Measurements from ENCODE around the gene ANXA9. TPM values are rescaled to one million over a fixed set of nuclear protein-coding genes. Genes with fewer than 3 reads are reported as not detected.

The ANXA9 gene
- total RNA-seq, 6 experiments from 2014 or later: 9.9 to 18.5 (median 15.1) TPM

- TF ChIP-seq POLR2A (IDR thresholded peaks at IDR 0.05) (peak; percentile 62), CTCF (IDR thresholded peaks at IDR 0.05) (peak; percentile 23 to 45 (median 26))
- intact Hi-C loops (cut with DNase I): no loop called here
- 2% methylated on average over 14 of the region's 18 CpGs for WGBS (ENCODE audit: insufficient coverage, low coverage, low lambda C conversion rate, missing lambda C conversion rate)
- peak within 1 kb of the TSS; percentile 44 to 73 (median 71) for H3K4me3 ChIP-seq
- peak within 1 kb of the TSS; percentile 75 to 89 (median 88) for H3K27ac ChIP-seq
- DNase-seq (peak; percentile 66 to 75 (median 74)), ATAC-seq (peak; percentile 59 to 79 (median 68))
- no peaks in the 10 kb centered on the region for H3K9me3 ChIP-seq
- peaks cover 0 to 62% (median 21%) of the 10 kb centered on the region in 4 donors for H3K4me1 ChIP-seq
- H3K36me3 ChIP-seq: no peaks in the 10 kb centered on the region
- no peaks in the 10 kb centered on the region for H3K27me3 ChIP-seq
Observed at GRCh38 chr1:151006327-151007052, 24.4 kb downstream of the ANXA9 start, which contains the start of gene MINDY1. TSS of gene MINDY1 (minus strand) at chr1:151006902. CDS start at chr1:151002617, 4,285 bp downstream.

- H3K4me3 ChIP-seq: peak overlapping the region in 2 of 3 donors; percentile 71 to 73
- H3K9me3 ChIP-seq: no peaks in the 10 kb centered on the region
- H3K36me3 ChIP-seq: no peaks in the 10 kb centered on the region
- peak overlapping the region; percentile 75 to 89 (median 88) for H3K27ac ChIP-seq
- DNase-seq (no peak), ATAC-seq (peak in 1 of 4 donors; percentile 1)
- TF ChIP-seq POLR2A (IDR thresholded peaks at IDR 0.05) (no peak), CTCF (IDR thresholded peaks at IDR 0.05) (no peak)
- intact Hi-C loops (cut with DNase I): no loop called here
- peaks cover 0 to 75% (median 26%) of the 10 kb centered on the region in 4 donors for H3K4me1 ChIP-seq
- 5% methylated on average over 4 of the region's 4 CpGs for WGBS (ENCODE audit: insufficient coverage, low coverage, low lambda C conversion rate, missing lambda C conversion rate)
- H3K27me3 ChIP-seq: no peaks in the 10 kb centered on the region
Observed at GRCh38 chr1:151007853-151008243, 25.8 kb downstream of the ANXA9 start.

- peak; percentile 98 for DNase-seq
- TF ChIP-seq CTCF (IDR thresholded peaks at IDR 0.05): no peak
- peak; percentile 39 for TF ChIP-seq POLR2A (IDR thresholded peaks at IDR 0.05)
- Histone ChIP-seq H3K36me3 (no peaks in the 10 kb centered on the region), H3K4me1 (peaks cover 0 to 76% (median 28%) of the 10 kb centered on the region in 4 donors), H3K9me3 (no peaks in the 10 kb centered on the region), H3K27ac (peak within 1 kb of the TSS; percentile 75 to 89 (median 88)), H3K4me3 (peak within 1 kb of the TSS; percentile 71 to 73 (median 71)), H3K27me3 (no peaks in the 10 kb centered on the region)
- intact Hi-C loops (cut with DNase I): no loop called here
- WGBS (ENCODE audit: insufficient coverage, low coverage, low lambda C conversion rate, missing lambda C conversion rate): under 1% methylated on average over 22 of the region's 69 CpGs
- peak; percentile 81 to 88 (median 84) for ATAC-seq
Observed at GRCh38 chr1:151008244-151009205, 26.4 kb downstream of the ANXA9 start, which contains the start of gene PRUNE1. TSS of gene PRUNE1 (plus strand) at chr1:151008449. CDS start at chr1:151008633, 184 bp downstream.

- WGBS (ENCODE audit: insufficient coverage, low coverage, low lambda C conversion rate, missing lambda C conversion rate): 13% methylated on average over 3 of the region's 3 CpGs
- Histone ChIP-seq H3K27me3 (no peaks in the 10 kb centered on the region), H3K4me1 (peaks cover 0 to 76% (median 28%) of the 10 kb centered on the region in 4 donors), H3K27ac (peak overlapping the region; percentile 75 to 89 (median 88)), H3K36me3 (no peaks in the 10 kb centered on the region), H3K4me3 (peak overlapping the region; percentile 71 to 73 (median 71)), H3K9me3 (no peaks in the 10 kb centered on the region)
- TF ChIP-seq CTCF (IDR thresholded peaks at IDR 0.05) (no peak), POLR2A (IDR thresholded peaks at IDR 0.05) (no peak)
- DNase-seq (no peak), ATAC-seq (no peak)
- intact Hi-C loops (cut with DNase I): no loop called here
Observed at GRCh38 chr1:151009206-151009587, 27.1 kb downstream of the ANXA9 start.
